PC-9 (cell line): Measurements from ENCODE around the gene CYSRT1. TPM values are rescaled to one million over a fixed set of nuclear protein-coding genes. Genes with fewer than 3 reads are reported as not detected.

ENCODE experiments used
- BruUV-seq: library from RNA; stranded (reverse); fragments of 400-500 nt; replicated peaks from 2 replicates; lab custom pipeline; 2021; lab: Mats Ljungman, UMichigan
- CTCF ChIA-PET: fragments of 300-600 bp; sonication (Branson Sonifier 250); formaldehyde crosslinking; loops from one replicate; lab custom pipeline; 2022; ENCODE audit warnings: antibody characterized with exemption; lab: Charles Lee
- POLR2A ChIA-PET: fragments of 300-600 bp; sonication (Branson Sonifier 250); formaldehyde crosslinking; loops from one replicate; lab custom pipeline; 2022; ENCODE audit warnings: antibody characterized with exemption; ENCODE audit not compliant: unreplicated experiment; lab: Charles Lee
- DNase-seq, 2 experiments: peaks; one replicate each; pipeline versions ENCODE4 v3.0.0 to v3.0.0-alpha.2; 2015 to 2022; ENCODE audit warnings: mixed read lengths in 1 of 2
- H2AFZ ChIP-seq: fragments of 200-600 bp; sonication (generic); 2 replicates; pipeline ENCODE4 v1.8.1; 2017; ENCODE audit warnings: antibody characterized with exemption
- H3F3A ChIP-seq: fragments of 200-600 bp; sonication (generic); 2 replicates; pipeline ENCODE4 v1.8.1; 2017; ENCODE audit warnings: antibody characterized with exemption, mild to moderate bottlenecking, low read depth; ENCODE audit not compliant: insufficient read depth
- H3K27ac ChIP-seq: fragments of 200-600 bp; sonication (generic); 2 replicates; pipeline ENCODE4 v1.6.1; 2016; ENCODE audit warnings: mixed run types
- H3K27me3 ChIP-seq: fragments of 200-600 bp; sonication (generic); 2 replicates; pipeline ENCODE4 v1.6.1; 2016; ENCODE audit warnings: low read depth, mixed run types; ENCODE audit not compliant: insufficient read depth
- H3K36me3 ChIP-seq: fragments of 200-600 bp; sonication (generic); 2 replicates; pipeline ENCODE4 v1.6.1; 2016; ENCODE audit warnings: low read depth, mixed run types
- H3K4me1 ChIP-seq: fragments of 200-600 bp; sonication (generic); replicated peaks from 2 replicates; pipeline ENCODE4 v1.6.1; 2016; ENCODE audit warnings: mixed run types; ENCODE audit not compliant: insufficient read depth
- H3K4me2 ChIP-seq: fragments of 200-600 bp; sonication (generic); 2 replicates; pipeline ENCODE4 v1.6.1; 2017; ENCODE audit warnings: mixed run types
- H3K4me3 ChIP-seq: fragments of 200-600 bp; sonication (generic); 2 replicates; pipeline ENCODE4 v1.6.1; 2016; ENCODE audit warnings: mixed run types
- H3K79me2 ChIP-seq: fragments of 200-600 bp; sonication (generic); 2 replicates; pipeline ENCODE4 v1.6.1; 2017; ENCODE audit warnings: low read depth, mixed run types
- H3K9me2 ChIP-seq: fragments of 200-600 bp; sonication (generic); 2 replicates; pipeline ENCODE4 v1.8.1; 2017; ENCODE audit warnings: mild to moderate bottlenecking; ENCODE audit not compliant: insufficient read depth
- H3K9me3 ChIP-seq: fragments of 200-600 bp; sonication (generic); 2 replicates; pipeline ENCODE4 v1.8.1; 2016; ENCODE audit warnings: low read depth; ENCODE audit not compliant: insufficient read depth
- H4K20me1 ChIP-seq: fragments of 200-600 bp; sonication (generic); 2 replicates; pipeline ENCODE4 v1.8.1; 2017; ENCODE audit not compliant: insufficient read depth
- CTCF ChIP-seq: fragments of 200-600 bp; sonication (generic); conservative IDR thresholded peaks from 2 replicates; pipeline ENCODE4 v1.6.1; 2017; ENCODE audit warnings: mixed run types, antibody characterized with exemption, mild to moderate bottlenecking, moderate library complexity
- EZH2 ChIP-seq: fragments of 200-600 bp; sonication (generic); IDR thresholded peaks from 2 replicates; pipeline ENCODE4 v1.8.0; 2017; ENCODE audit warnings: antibody characterized with exemption, low read depth
- intact Hi-C: fragments of 100-400 bp; cut with micrococcal nuclease; formaldehyde crosslinking; loops from one replicate; pipeline ENCODE4 v1.10.0; 2022; ENCODE audit not compliant: unreplicated experiment
- total RNA-seq: library from RNA; stranded (reverse); gene quantifications from 2 replicates; pipeline ENCODE4 v1.2.3, GENCODE V29; 2021

Gene CYSRT1
- total RNA-seq, 1 experiment from 2014 or later = 15.2 TPM

- BruUV-seq = no TSS peak
- H4K20me1 ChIP-seq = peaks cover 6% of the 10 kb centered on the region; the same call in 1 of the 2 replicates
- no peaks in the 10 kb centered on the region for H3K36me3 ChIP-seq
- H3F3A ChIP-seq = no peaks in the 10 kb centered on the region
- TF ChIP-seq EZH2 (no peak), CTCF (no peak)
- no peaks in the 10 kb centered on the region for H3K27me3 ChIP-seq
- DNase-seq = no peak
- no peaks in the 10 kb centered on the region for H3K79me2 ChIP-seq
- no peaks in the 10 kb centered on the region for H3K4me1 ChIP-seq
- no peaks in the 10 kb centered on the region for H3K9me3 ChIP-seq
- H3K4me2 ChIP-seq = no peak overlapping the region
- H3K9me2 ChIP-seq = no peaks in the 10 kb centered on the region
- intact Hi-C loops = no loop called here
- H3K27ac ChIP-seq = no peak overlapping the region
- ChIA-PET CTCF (no interaction called here), POLR2A (interaction anchor here (0.6 kb wide), 1 partner anchor 943 kb away, joined by 3 read pairs; no protein-coding TSS in a partner anchor)
- H2AFZ ChIP-seq = no peak overlapping the region
- H3K4me3 ChIP-seq = no peak overlapping the region
Observed at GRCh38 chr9:137266585-137267453, 41.8 kb downstream of the CYSRT1 start.

GRCh38 chr9:137267933-137268355 is 43.0 kb downstream of the CYSRT1 start:
- Histone ChIP-seq H3F3A (no peaks in the 10 kb centered on the region), H3K27me3 (no peaks in the 10 kb centered on the region), H3K4me2 (no peak overlapping the region), H2AFZ (no peak overlapping the region), H3K27ac (0 out of 2 replicates have a peak overlapping the region, but pooled peaks have one; percentile 16), H3K79me2 (no peaks in the 10 kb centered on the region), H3K4me1 (no peaks in the 10 kb centered on the region), H3K4me3 (no peak overlapping the region), H3K36me3 (no peaks in the 10 kb centered on the region), H4K20me1 (peaks cover 7% of the 10 kb centered on the region; the same call in 1 of the 2 replicates), H3K9me2 (no peaks in the 10 kb centered on the region), H3K9me3 (no peaks in the 10 kb centered on the region)
- CTCF ChIA-PET = no interaction called here
- POLR2A ChIA-PET = no interaction called here
- BruUV-seq = no TSS peak
- intact Hi-C loops = no loop called here
- TF ChIP-seq CTCF (no peak), EZH2 (no peak)
- DNase-seq = no peak

GRCh38 chr9:137268538-137269201 is 43.7 kb downstream of the CYSRT1 start:
- H3K27me3 ChIP-seq = no peaks in the 10 kb centered on the region
- intact Hi-C loops = no loop called here
- no peak overlapping the region for H3K4me2 ChIP-seq
- H3K79me2 ChIP-seq = no peaks in the 10 kb centered on the region
- no peak overlapping the region for H2AFZ ChIP-seq
- no peaks in the 10 kb centered on the region for H3F3A ChIP-seq
- peaks cover 12% of the 10 kb centered on the region; the same call in 1 of the 2 replicates for H4K20me1 ChIP-seq
- ChIA-PET POLR2A (no interaction called here), CTCF (no interaction called here)
- H3K9me2 ChIP-seq = no peaks in the 10 kb centered on the region
- DNase-seq = no peak
- no peak overlapping the region for H3K27ac ChIP-seq
- no peak overlapping the region for H3K4me3 ChIP-seq
- TF ChIP-seq EZH2 = no peak
- H3K36me3 ChIP-seq = no peaks in the 10 kb centered on the region
- no TSS peak for BruUV-seq
- H3K4me1 ChIP-seq = no peaks in the 10 kb centered on the region
- no peaks in the 10 kb centered on the region for H3K9me3 ChIP-seq
